Right lung (tissue), 10 donors: ENCODE data around the gene GPRC6A. TPM values are rescaled to one million over a fixed set of nuclear protein-coding genes. Genes with fewer than 3 reads are reported as not detected.
"Not testable (repeated sequence)": the region's sequence is repeated elsewhere in the genome, so short reads cannot be mapped to it uniquely, and the experiment has no call there.

Source experiments
- DNase-seq, 2 donors: peaks; one replicate each; pipeline ENCODE4 v3.0.0-alpha.2; 2013
- long read RNA-seq, 8 donors: transcript quantifications; one replicate each; lab custom pipeline, GENCODE V29; 2026
- polyA plus RNA-seq, 5 donors: library from polyadenylated mRNA; unstranded; fragments of 120-200 nt; gene quantifications; one replicate each; pipeline versions ENCODE4 v1.2.1 to v1.2.3, GENCODE V29; 2013; ENCODE audit warnings: inconsistent platforms in 1 of 5, low replicate concordance in 1 of 5; ENCODE audit not compliant: insufficient read length in 5 of 5, insufficient read depth in 1 of 5

Gene GPRC6A
- polyA plus RNA-seq, result under 1 TPM; 0.09 to 0.31 (median 0.15) TPM
- long read RNA-seq, donor 1, result 0 reads
- long read RNA-seq, donor 2, result 0 reads
- long read RNA-seq, donor 3, result 0 reads
- long read RNA-seq, donor 4, result 0 reads
- long read RNA-seq, donor 5, result 0 reads
- long read RNA-seq, donor 6, result 0 reads
- long read RNA-seq, donor 7, result 0 reads
- long read RNA-seq, donor 8, result 0 reads

DNA sequence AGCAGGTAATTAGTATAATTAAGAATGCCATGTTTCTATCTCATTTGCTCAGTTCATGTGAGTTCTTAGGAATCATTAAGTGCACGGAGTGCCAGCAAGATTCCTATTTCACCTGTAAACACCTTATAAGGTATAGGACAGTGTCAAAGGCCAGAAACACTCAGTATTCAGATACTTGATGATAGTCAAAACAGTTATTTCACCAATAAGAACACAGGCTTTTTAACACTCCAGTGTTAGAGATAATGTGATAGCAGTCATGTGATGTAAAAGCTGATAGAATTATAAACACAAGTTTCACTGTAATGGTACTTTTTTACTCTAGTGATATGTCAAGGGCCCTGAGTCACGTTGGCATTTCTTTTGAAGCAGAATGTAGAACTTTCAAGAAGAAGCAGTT is at the start of gene GPRC6A:
GPRC6A (minus strand) TSS at position 101 of the 400 bp plus-strand sequence; CDS start at position 31, 70 bp downstream.
- DNase-seq, result no peak

- no peak for DNase-seq
Observed at GRCh38 chr6:116877743-116878142, 48.9 kb upstream of the GPRC6A start.

DNA sequence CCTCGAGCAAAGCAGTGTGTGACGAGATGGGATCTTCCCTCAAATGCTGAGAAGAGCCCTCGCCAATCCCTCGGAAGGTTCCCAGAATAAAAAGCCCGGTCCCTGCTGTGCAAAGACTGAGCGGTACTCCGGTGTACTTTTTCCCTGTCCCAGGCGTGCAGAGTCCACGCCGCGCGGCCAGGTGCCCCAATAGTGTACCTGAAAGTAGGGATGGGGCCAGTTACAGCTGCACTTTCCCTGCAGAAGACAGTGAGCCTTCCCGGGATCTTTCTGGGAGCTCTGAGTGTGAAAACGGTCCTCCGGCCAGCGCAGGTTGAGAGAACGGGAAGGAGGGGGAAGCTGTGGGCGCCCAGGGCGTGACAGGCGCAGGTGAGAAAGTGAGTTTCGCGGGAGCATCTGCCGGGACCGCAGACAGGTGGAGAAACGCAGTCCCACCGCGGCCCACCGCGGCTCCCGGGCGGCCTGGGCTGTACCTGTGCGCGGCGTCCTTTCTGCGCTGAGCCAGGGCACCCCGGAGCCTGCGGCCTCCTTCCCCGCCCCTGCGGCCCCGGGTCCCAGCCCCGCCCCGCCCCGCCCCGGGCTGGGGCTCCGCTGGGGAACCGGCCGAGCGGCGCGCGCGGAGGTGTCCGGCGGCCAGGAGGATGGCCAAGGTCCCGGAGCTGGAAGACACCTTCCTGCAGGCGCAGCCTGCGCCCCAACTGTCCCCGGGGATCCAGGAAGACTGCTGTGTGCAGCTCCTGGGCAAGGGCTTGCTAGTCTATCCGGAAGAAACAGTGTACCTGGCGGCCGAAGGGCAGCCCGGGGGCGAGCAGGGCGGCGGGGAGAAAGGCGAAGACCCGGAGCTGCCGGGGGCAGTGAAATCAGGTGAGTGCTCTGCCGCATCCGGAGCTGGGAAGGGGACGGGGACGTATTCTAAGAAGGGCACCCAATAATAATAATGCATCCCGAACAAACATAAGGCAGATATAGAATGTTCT is 48.0 kb upstream of the GPRC6A start, which contains the start of gene RFX6:
RFX6 (plus strand) TSS at position 608 of the 977 bp plus-strand sequence; CDS start at position 642, 34 bp downstream.
- peak in 1 of 2 donors; percentile 8 for DNase-seq

GRCh38 chr6:116876107-116876506 is 47.2 kb upstream of the GPRC6A start:
- no peak for DNase-seq

DNA sequence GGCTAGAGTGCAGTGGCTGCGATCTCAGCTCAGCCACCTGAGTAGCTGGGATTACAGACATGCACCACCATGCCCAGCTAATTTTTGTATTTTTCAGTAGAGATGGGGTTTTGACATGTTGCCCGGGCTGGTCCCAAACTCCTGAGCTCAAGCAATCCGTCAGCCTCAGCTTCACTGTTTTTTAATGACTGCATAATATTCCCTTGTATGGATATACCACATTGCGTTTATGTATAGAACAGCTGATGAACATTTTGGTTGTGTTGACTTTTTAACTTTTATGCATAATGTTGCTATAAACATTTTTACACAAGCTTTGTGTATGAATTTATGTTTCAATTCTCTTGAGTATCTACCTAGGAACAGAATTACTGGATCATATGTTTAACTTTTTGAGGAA is 43.9 kb upstream of the GPRC6A start:
- no peak for DNase-seq

- DNase-seq, result no peak
Observed at GRCh38 chr6:116866281-116866871, 37.5 kb upstream of the GPRC6A start.

DNA sequence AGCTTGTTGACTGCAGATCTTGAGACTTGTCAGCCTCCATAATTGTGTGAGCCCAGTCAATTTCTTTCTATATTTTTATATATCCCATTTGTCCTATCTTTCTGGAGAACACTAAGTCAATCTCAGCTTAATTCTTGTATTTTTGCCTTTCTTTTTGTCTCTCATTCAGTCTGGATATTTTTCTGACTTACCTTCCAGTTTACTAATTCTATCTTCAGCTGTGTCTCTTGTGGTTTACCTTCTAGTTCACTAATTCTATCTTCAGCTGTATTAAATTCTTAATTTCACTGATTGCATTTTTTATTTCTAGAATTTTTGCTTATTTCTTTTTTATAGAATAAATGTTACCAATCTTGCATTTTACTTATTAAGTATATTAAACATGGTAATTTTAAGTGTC is 30.4 kb upstream of the GPRC6A start:
- DNase-seq, result no peak

GRCh38 chr6:116858060-116858459 is 29.2 kb upstream of the GPRC6A start:
- DNase-seq, result no peak

GRCh38 chr6:116847227-116847626 is 18.3 kb upstream of the GPRC6A start:
- DNase-seq, result peak; percentile 31 to 50

DNA sequence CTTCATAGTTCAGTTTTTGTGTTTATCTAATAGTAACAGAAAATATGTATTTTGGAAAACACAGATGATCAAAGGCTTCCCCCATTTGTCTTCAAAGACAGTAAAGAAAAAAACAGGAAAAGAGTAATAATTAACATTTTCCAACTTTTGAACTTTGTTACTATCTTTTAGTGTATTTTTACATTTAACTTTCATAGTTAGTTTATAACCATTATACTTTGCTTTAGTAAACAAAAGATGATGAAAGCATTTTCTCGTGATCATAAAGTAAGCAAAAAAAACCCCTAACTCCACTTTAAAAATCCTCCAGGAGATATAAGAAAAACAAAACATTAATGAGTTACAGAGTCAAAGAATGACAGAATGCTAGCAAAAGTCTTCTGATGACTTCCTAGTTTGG is 13.6 kb upstream of the GPRC6A start:
- DNase-seq, result peak; percentile 45 to 58

GRCh38 chr6:116840091-116840490 is 11.2 kb upstream of the GPRC6A start:
- DNase-seq, result no peak

- no peak for DNase-seq
Observed at GRCh38 chr6:116836606-116837342, 7.9 kb upstream of the GPRC6A start.

DNA sequence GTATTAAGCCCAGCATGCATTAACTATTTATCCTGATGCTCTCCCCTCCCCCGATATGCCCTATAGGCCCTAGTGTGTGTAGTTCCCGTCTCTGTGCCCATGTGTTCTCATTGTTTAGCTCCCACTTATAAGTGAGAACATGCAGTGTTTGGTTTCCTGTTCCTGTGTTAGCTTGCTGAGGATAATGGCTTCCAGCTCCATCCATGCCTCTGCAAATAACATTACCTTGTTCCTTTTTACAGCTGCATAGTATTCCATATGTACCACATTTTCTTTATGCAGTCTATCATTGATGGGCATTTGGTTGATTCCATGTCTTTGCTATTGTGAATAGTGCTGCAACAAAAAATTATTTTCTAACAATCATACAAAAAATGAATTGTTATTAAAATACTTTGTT is 5.6 kb upstream of the GPRC6A start:
- DNase-seq, result not testable (repeated sequence)

GRCh38 chr6:116827561-116828240 is 1.2 kb downstream of the GPRC6A start:
- no peak for DNase-seq

DNA sequence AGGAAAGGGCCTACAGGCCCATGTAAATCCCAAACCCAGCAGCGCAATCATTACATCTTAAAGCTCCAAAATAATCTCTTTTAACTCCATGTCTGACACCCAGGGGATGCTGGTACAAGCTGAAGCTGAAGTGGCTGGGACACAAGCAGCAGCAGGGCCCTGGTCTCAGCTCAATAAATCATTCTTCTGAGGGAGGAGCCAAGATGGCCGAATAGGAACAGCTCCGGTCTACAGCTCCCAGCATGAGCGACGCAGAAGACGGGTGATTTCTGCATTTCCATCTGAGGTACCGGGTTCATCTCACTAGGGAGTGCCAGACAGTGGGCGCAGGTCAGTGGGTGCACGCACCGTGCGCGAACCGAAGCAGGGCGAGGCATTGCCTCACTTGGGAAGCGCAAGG is 12.5 kb downstream of the GPRC6A start:
- DNase-seq, result not testable (repeated sequence)

GRCh38 chr6:116812051-116812650 is 16.7 kb downstream of the GPRC6A start:
- no peak for DNase-seq

- no peak for DNase-seq
Observed at GRCh38 chr6:116801971-116802370, 26.9 kb downstream of the GPRC6A start.

GRCh38 chr6:116799945-116800344 is 28.9 kb downstream of the GPRC6A start:
- DNase-seq, result no peak

GRCh38 chr6:116797585-116797984 is 31.3 kb downstream of the GPRC6A start:
- no peak for DNase-seq

DNA sequence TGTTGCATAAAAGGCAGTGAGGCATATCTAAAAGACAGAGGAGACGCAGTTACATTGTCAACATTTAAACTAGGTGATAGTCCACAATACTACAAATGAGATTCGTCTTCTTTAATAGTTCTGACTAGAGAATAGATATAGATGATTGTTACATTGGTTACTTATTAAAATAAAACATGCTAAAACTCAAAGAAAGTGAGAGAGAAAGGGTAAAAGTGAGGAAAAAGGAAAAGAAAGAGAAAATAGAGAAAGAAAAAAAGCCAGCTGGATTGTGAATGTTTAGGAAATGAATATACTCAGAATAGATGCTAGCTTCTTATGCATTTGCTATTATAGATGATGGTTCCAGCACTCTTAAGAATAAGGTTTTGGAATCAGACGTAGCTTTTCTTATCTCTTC is 35.7 kb downstream of the GPRC6A start:
- DNase-seq, result no peak

DNA sequence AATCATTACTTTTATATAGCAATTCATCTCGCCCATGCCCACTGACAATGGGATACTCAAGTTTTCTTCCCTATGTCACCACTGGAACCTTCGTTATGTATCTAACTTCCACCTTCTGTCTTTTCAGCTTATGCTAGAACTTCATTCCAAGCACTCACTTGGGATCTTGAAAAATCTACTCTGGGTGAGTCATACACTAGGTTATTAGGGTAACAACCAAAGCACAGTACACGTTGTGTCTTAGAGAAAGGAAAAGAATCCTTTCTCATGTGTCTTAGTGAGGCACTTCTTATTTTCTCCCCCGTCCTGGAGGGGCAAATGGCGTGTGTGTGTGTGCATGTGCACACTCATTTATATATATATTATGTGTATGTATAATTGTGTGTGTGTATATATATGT is 45.0 kb downstream of the GPRC6A start:
- no peak for DNase-seq
